Naive thymus-derived CD4-positive, alpha-beta T cell (primary cell): ENCODE results near the gene COL5A3. TPM values are rescaled to one million over a fixed set of nuclear protein-coding genes. Genes with fewer than 3 reads are reported as not detected.

Source experiments
- ATAC-seq: fragments of 150-1000 bp; cut with Tn5 transposase; 2 replicates; pipeline ENCODE4 v1.10.0; 2021; ENCODE audit warnings: mild to moderate bottlenecking, moderate library complexity
- CTCF ChIA-PET: fragments of 350-600 bp; sonication (Branson Sonifier 250); formaldehyde crosslinking; loops from one replicate; lab custom pipeline; 2021; ENCODE audit warnings: antibody characterized with exemption; lab: Charles Lee
- POLR2A ChIA-PET: fragments of 350-600 bp; sonication (Branson Sonifier 250); formaldehyde crosslinking; loops from one replicate; lab custom pipeline; 2021; ENCODE audit warnings: antibody characterized with exemption, inconsistent platforms; lab: Charles Lee
- DNase-seq, 9 donors: peaks; one replicate each; pipeline versions ENCODE4 v3.0.0 to v3.0.0-alpha.2; 2020 to 2022; ENCODE audit warnings: mixed read lengths in 1 of 9
- H3K27ac ChIP-seq: one replicate; pipeline ENCODE4 v1.7.0; 2013; ENCODE audit warnings: mild to moderate bottlenecking, low read depth, low read length, moderate library complexity
- H3K27me3 ChIP-seq, 2 donors: one replicate each; pipeline ENCODE4 v1.7.0; 2013; ENCODE audit warnings: low read length in 2 of 2, mild to moderate bottlenecking in 2 of 2, moderate library complexity in 2 of 2; ENCODE audit not compliant: control insufficient read depth in 2 of 2, insufficient read depth in 2 of 2
- H3K36me3 ChIP-seq, 3 experiments: 1 replicate in 2 of 3; 2 replicates in 1 of 3; pipeline ENCODE4 v1.7.0; 2013; ENCODE audit warnings: low read length in 3 of 3, mild to moderate bottlenecking in 3 of 3, moderate library complexity in 1 of 3; ENCODE audit not compliant: insufficient read depth in 3 of 3, control insufficient read depth in 2 of 3
- H3K4me1 ChIP-seq, 2 donors: one replicate each; pipeline ENCODE4 v1.7.0; 2013; ENCODE audit warnings: low read length in 2 of 2, mild to moderate bottlenecking in 2 of 2, moderate library complexity in 1 of 2; ENCODE audit not compliant: control insufficient read depth in 2 of 2, insufficient read depth in 2 of 2
- H3K4me3 ChIP-seq: 2 replicates; pipeline ENCODE4 v1.7.0; 2013; ENCODE audit warnings: mild to moderate bottlenecking, low read length
- H3K9me3 ChIP-seq, 3 experiments: 1 replicate in 2 of 3; 2 replicates in 1 of 3; pipeline ENCODE4 v1.7.0; 2013; ENCODE audit warnings: low read length in 3 of 3; ENCODE audit not compliant: control insufficient read depth in 2 of 3
- H3K27ac Mint-ChIP-seq, 9 donors: one replicate each; pipeline ENCODE4 v1.8.0; 2020 to 2022; ENCODE audit warnings: mixed read lengths in 9 of 9, mild to moderate bottlenecking in 8 of 9, moderate library complexity in 5 of 9, inconsistent platforms in 2 of 9
- H3K27me3 Mint-ChIP-seq, 5 donors: one replicate each; pipeline ENCODE4 v1.8.0; 2021 to 2022; ENCODE audit warnings: mixed read lengths in 5 of 5, mild to moderate bottlenecking in 1 of 5
- H3K36me3 Mint-ChIP-seq, 5 donors: one replicate each; pipeline ENCODE4 v1.8.0; 2020 to 2022; ENCODE audit warnings: mixed read lengths in 5 of 5, mild to moderate bottlenecking in 3 of 5, inconsistent platforms in 1 of 5
- H3K4me1 Mint-ChIP-seq, 7 donors: one replicate each; pipeline ENCODE4 v1.8.0; 2020 to 2022; ENCODE audit warnings: mixed read lengths in 7 of 7, mild to moderate bottlenecking in 3 of 7, inconsistent platforms in 1 of 7
- H3K4me3 Mint-ChIP-seq, 10 donors: one replicate each; pipeline ENCODE4 v1.8.0; 2020 to 2022; ENCODE audit warnings: mild to moderate bottlenecking in 10 of 10, mixed read lengths in 10 of 10, moderate library complexity in 6 of 10, inconsistent platforms in 2 of 10
- H3K9me3 Mint-ChIP-seq, 11 donors: one replicate each; pipeline ENCODE4 v1.8.0; 2020 to 2022; ENCODE audit warnings: mixed read lengths in 11 of 11, mild to moderate bottlenecking in 4 of 11, inconsistent platforms in 1 of 11, moderate library complexity in 1 of 11
- intact Hi-C, 2 donors: fragments of 100-400 bp; cut with micrococcal nuclease; formaldehyde crosslinking; loops; one replicate each; pipeline ENCODE4 v1.15.1; 2023
- polyA plus RNA-seq, 2 donors: library from polyadenylated mRNA; unstranded; fragments of 300-500 nt; fragmentation: Illumina TruSeq; gene quantifications; one replicate each; pipeline ENCODE4 v1.2.3, GENCODE V29; 2021
- total RNA-seq, 6 experiments: library from RNA in 5 of 6; stranded (reverse) in 5 of 6; gene quantifications; 1 replicate in 5 of 6; 2 replicates in 1 of 6; pipeline ENCODE4 v1.2.3 and lab custom pipeline; 2021 to 2026

COL5A3 gene
- 1 to 10 TPM in 1 of 5 experiments, under 1 TPM in 3, not detected in 1; 0.05 to 1.9 (median 0.09) TPM for total RNA-seq
- polyA plus RNA-seq: not detected
- not detected for total RNA-seq (lab: John Stamatoyannopoulos, UW)

DNA sequence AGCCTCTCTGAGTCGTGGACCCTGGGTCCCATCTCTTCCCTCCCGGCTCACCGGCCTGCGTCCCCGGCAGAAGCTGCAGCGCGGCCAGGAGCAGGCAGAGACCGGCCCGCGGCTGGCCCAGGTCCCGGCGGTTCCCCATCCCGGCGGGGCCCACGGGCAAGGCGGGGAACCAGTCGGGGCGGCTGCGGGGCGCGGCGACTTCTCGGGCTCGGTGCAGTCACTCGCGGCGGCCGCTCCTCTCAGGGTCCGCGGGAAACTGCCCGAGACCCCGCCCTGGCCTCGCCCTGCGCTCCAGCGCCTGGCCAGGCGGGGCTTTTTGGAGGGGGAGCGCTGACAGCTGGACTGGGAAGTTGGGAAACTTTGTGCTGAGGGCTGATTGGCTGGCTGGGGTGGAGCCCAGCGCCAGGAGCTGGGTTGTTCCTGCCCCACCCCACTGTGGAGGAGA lies at the start of gene COL5A3:
COL5A3 (minus strand) TSS at position 258 of the 445 bp plus-strand sequence; CDS start at position 139, 119 bp downstream.
- H3K27me3 Mint-ChIP-seq: peaks cover 46 to 67% (median 64%) of the 10 kb centered on the region in 5 donors
- peaks cover 6 to 30% (median 19%) of the 10 kb centered on the region in 7 donors for H3K4me1 Mint-ChIP-seq
- POLR2A ChIA-PET: no interaction called here
- intact Hi-C loops: no loop called here
- no peak for ATAC-seq
- Histone ChIP-seq H3K9me3 (no peaks in the 10 kb centered on the region), H3K27ac (no peak within 1 kb of the TSS), H3K36me3 (no peaks in the 10 kb centered on the region), H3K4me3 (no peak within 1 kb of the TSS), H3K27me3 (peaks cover 0 to 19% of the 10 kb centered on the region in 2 donors), H3K4me1 (peaks cover 0 to 3% of the 10 kb centered on the region in 2 donors)
- peak within 1 kb of the TSS in 3 of 9 donors; percentile 8 to 30 (median 9) for H3K27ac Mint-ChIP-seq
- DNase-seq: no peak
- CTCF ChIA-PET: interaction anchor here (0.6 kb wide), 1 partner anchor 206 kb away, joined by 3 read pairs; no protein-coding TSS in a partner anchor
- H3K4me3 Mint-ChIP-seq: peak within 1 kb of the TSS in 8 of 10 donors; percentile 10 to 68 (median 46)
- H3K36me3 Mint-ChIP-seq: peaks cover 0 to 8% (median 3%) of the 10 kb centered on the region in 5 donors
- peaks cover 0 to 10% (median 4%) of the 10 kb centered on the region in 11 donors for H3K9me3 Mint-ChIP-seq

DNA sequence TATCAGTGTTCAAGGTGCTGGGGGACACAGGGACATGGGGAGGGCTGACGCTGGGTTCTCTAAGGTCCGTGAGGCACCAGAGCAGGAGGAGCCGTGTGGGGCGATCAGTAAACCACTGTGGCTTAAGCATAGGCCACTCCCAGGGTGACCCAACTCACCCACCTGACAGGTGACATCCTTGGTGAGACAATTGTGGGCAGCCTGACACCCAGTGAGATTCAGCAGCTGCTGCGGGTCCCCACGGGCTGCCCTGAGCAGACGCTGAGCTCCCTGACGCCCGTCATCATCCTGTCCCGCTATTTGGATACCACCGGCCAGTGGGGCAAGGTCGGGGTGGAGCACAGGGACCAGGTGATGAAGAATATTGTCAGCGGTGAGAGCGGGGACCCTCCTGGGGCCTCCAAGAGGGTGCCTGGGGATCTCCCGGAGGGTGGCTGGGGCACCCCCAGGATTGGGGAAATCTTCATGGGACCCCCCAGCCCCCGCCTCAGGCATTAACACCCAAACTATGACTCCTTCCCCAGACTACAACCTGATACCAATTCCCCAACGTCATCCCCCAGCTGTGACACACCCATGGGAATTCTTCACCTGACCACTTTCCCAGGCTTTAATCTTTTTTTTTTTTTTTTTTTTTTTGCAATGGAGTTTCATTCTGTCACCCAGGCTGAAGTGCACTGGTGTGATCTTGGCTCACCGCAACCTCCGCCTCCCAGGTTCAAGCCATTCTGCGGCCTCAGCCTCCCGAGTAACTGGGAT lies 42.5 kb upstream of the COL5A3 start:
- Mint-ChIP-seq H3K27me3 (no peaks in the 10 kb centered on the region), H3K36me3 (no peaks in the 10 kb centered on the region), H3K9me3 (peaks cover 0 to 3% (median 0%) of the 10 kb centered on the region in 11 donors), H3K4me3 (no peak overlapping the region), H3K27ac (no peak overlapping the region), H3K4me1 (peaks cover 0 to 6% (median 0%) of the 10 kb centered on the region in 7 donors)
- Histone ChIP-seq H3K4me1 (no peaks in the 10 kb centered on the region), H3K27ac (no peak overlapping the region), H3K36me3 (no peaks in the 10 kb centered on the region), H3K27me3 (no peaks in the 10 kb centered on the region), H3K9me3 (no peaks in the 10 kb centered on the region), H3K4me3 (no peak overlapping the region)
- ChIA-PET CTCF (no interaction called here), POLR2A (no interaction called here)
- ATAC-seq: no peak
- intact Hi-C loops: no loop called here
- DNase-seq: no peak

DNA sequence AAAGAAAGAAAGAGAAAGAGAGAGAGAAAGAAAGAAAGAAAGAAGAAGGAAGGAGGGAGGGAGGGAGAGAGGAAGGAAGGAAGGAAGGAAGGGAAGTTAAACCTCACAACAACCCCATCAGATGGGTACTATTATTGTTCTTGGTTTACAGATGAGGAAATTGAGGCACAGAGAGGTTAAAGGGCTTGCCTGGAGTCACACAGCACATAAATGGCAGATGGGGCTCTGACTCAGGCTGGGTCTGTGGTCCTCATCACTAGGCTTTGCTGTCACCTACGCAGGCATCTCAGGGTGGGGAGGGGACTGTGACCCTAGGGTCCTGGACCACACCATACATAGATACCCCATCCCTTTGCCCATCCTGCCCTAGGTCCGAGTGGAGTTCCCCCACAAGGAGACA lies 39.3 kb upstream of the COL5A3 start:
- H3K27ac ChIP-seq: no peak overlapping the region
- CTCF ChIA-PET: no interaction called here
- peaks cover 0 to 11% (median 2%) of the 10 kb centered on the region in 11 donors for H3K9me3 Mint-ChIP-seq
- no peaks in the 10 kb centered on the region for H3K36me3 ChIP-seq
- no peak overlapping the region for H3K4me3 Mint-ChIP-seq
- peaks cover 0 to 4% (median 0%) of the 10 kb centered on the region in 7 donors for H3K4me1 Mint-ChIP-seq
- H3K27ac Mint-ChIP-seq: no peak overlapping the region
- intact Hi-C loops: no loop called here
- ATAC-seq (no peak), DNase-seq (no peak)
- H3K27me3 ChIP-seq: no peaks in the 10 kb centered on the region
- POLR2A ChIA-PET: no interaction called here
- H3K4me1 ChIP-seq: no peaks in the 10 kb centered on the region
- H3K27me3 Mint-ChIP-seq: peaks cover 4 to 12% (median 9%) of the 10 kb centered on the region in 5 donors
- no peak overlapping the region for H3K4me3 ChIP-seq
- H3K36me3 Mint-ChIP-seq: peaks cover 0 to 4% (median 0%) of the 10 kb centered on the region in 5 donors
- peaks cover 0 to 8% (median 0%) of the 10 kb centered on the region in 3 experiments for H3K9me3 ChIP-seq

DNA sequence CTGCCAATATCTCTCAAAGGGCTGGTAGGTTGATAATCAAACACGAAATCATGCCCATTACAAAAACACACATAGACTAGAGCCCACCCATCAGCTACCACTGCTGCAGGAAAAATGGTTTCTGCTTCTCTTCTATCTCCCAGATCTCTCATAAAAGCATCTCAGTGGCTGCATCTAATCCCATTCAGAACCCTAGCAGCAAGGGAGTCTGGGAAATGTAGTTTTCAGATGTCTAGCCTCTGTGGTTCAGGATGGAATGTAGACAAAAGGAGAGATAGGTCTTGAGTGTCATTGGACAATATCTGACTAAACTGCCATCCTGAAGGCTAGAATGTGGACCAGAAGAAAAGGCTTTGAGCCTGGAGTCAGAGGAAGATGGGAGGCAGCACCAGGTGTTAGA lies 35.1 kb upstream of the COL5A3 start:
- H3K4me1 ChIP-seq: no peaks in the 10 kb centered on the region
- intact Hi-C loops: no loop called here
- peak overlapping the region in 1 of 9 donors; percentile 59 for H3K27ac Mint-ChIP-seq
- H3K9me3 Mint-ChIP-seq: peaks cover 0 to 51% (median 24%) of the 10 kb centered on the region in 11 donors
- H3K4me3 ChIP-seq: no peak overlapping the region
- ChIA-PET CTCF (no interaction called here), POLR2A (no interaction called here)
- no peak overlapping the region for H3K4me3 Mint-ChIP-seq
- H3K27ac ChIP-seq: no peak overlapping the region
- peaks cover 0 to 12% (median 3%) of the 10 kb centered on the region in 5 donors for H3K36me3 Mint-ChIP-seq
- H3K9me3 ChIP-seq: peaks cover 0 to 34% (median 0%) of the 10 kb centered on the region in 3 experiments
- no peaks in the 10 kb centered on the region for H3K36me3 ChIP-seq
- no peaks in the 10 kb centered on the region for H3K27me3 ChIP-seq
- peaks cover 0 to 7% (median 0%) of the 10 kb centered on the region in 7 donors for H3K4me1 Mint-ChIP-seq
- ATAC-seq (no peak), DNase-seq (no peak)
- H3K27me3 Mint-ChIP-seq: peaks cover 4 to 44% (median 38%) of the 10 kb centered on the region in 5 donors

DNA sequence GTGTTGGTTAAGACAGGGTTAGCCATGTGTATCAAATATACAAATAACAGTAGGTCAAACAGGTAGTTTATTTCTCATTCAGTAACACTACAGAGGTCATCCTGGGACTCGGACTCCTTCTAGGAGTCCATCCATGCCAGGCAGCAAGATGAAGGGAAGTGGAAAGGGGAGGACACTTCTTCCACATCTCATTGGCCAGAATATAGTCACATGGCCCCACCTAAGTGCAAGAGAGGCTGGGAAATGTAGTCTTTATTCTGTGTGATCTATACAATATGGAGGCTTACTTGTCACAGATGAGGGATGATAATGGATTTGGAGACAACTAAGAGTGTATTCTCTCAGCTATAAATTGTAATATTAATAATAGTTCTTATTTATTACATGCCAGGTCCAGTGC lies 34.1 kb upstream of the COL5A3 start:
- no peak overlapping the region for H3K27ac Mint-ChIP-seq
- Histone ChIP-seq H3K27ac (no peak overlapping the region), H3K4me1 (no peaks in the 10 kb centered on the region), H3K36me3 (no peaks in the 10 kb centered on the region), H3K9me3 (peaks cover 0 to 34% (median 0%) of the 10 kb centered on the region in 3 experiments), H3K4me3 (no peak overlapping the region), H3K27me3 (no peaks in the 10 kb centered on the region)
- CTCF ChIA-PET: interaction anchor here (0.6 kb wide), 1 partner anchor 39 kb away, joined by 3 read pairs; no protein-coding TSS in a partner anchor
- peaks cover 0 to 56% (median 24%) of the 10 kb centered on the region in 11 donors for H3K9me3 Mint-ChIP-seq
- no peak for DNase-seq
- POLR2A ChIA-PET: no interaction called here
- ATAC-seq: no peak
- H3K36me3 Mint-ChIP-seq: peaks cover 0 to 12% (median 3%) of the 10 kb centered on the region in 5 donors
- peaks cover 0 to 7% (median 0%) of the 10 kb centered on the region in 7 donors for H3K4me1 Mint-ChIP-seq
- H3K27me3 Mint-ChIP-seq: peaks cover 4 to 44% (median 40%) of the 10 kb centered on the region in 5 donors
- intact Hi-C loops: no loop called here
- no peak overlapping the region for H3K4me3 Mint-ChIP-seq

DNA sequence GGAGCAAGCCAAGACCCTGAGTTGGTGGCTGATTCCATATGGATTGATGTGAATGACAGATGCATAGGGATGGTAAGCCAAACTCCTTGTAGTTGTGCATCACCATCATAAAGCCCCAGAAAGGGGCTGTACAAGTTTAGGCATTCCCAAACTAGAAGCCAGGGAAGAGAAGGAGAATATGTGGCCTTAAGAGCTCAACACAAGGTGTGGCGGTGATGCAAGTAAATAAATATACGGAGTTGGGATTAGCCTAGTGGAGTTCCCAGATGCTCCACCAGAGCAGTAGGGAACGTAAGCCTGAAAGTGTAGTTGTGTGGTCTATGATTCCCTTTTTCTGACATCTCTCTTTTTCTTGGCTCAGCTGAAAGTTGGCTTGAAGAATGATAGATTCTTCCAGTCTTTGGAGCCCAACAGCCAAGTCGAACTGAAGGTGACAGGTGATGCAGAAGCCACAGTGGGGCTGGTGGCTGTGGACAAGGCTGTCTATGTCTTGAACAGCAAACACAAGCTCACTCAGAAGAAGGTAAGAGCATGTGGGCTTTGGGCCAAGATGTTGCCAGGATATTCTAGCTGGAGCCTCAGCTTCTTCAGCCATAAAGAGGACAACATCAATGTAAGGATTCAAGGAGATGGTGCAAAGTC lies 33.1 kb upstream of the COL5A3 start:
- peak in 2 of 9 donors; percentile 9 to 11 for DNase-seq
- H3K4me3 ChIP-seq: no peak overlapping the region
- H3K27me3 ChIP-seq: peaks cover 0 to under 1% of the 10 kb centered on the region in 2 donors
- no peaks in the 10 kb centered on the region for H3K36me3 ChIP-seq
- Mint-ChIP-seq H3K4me3 (no peak overlapping the region), H3K9me3 (peaks cover 0 to 56% (median 24%) of the 10 kb centered on the region in 11 donors), H3K27ac (no peak overlapping the region), H3K36me3 (peaks cover 0 to 12% (median 3%) of the 10 kb centered on the region in 5 donors), H3K27me3 (peaks cover 4 to 50% (median 45%) of the 10 kb centered on the region in 5 donors), H3K4me1 (peaks cover 0 to 4% (median 0%) of the 10 kb centered on the region in 7 donors)
- no peaks in the 10 kb centered on the region for H3K4me1 ChIP-seq
- no peak overlapping the region for H3K27ac ChIP-seq
- ChIA-PET POLR2A (no interaction called here), CTCF (interaction anchor here (1.3 kb wide), 1 partner anchor 43 kb away, joined by 3 read pairs; no protein-coding TSS in a partner anchor)
- intact Hi-C loops: no loop called here
- ATAC-seq: no peak
- H3K9me3 ChIP-seq: peaks cover 0 to 34% (median 0%) of the 10 kb centered on the region in 3 experiments
